Activated naive CD4-positive, alpha-beta T cell treated with anti-CD3 and anti-CD28 coated beads for 36 hours (primary cell): ENCODE results near the gene PTPRF. TPM values are rescaled to one million over a fixed set of nuclear protein-coding genes. Genes with fewer than 3 reads are reported as not detected.
A peak's percentile ranks its signal among the peaks of the same experiment; 100 is the strongest.

Experiments used
- CTCF ChIA-PET: fragments of 350-600 bp; sonication (Branson Sonifier 250); formaldehyde crosslinking; loops from one replicate; lab custom pipeline; 2021; ENCODE audit warnings: antibody characterized with exemption; lab: Charles Lee
- DNase-seq: peaks from one replicate; pipeline ENCODE4 v3.0.0-alpha.2; 2020
- H3K27ac Mint-ChIP-seq: one replicate; pipeline ENCODE4 v1.8.0; 2021; ENCODE audit warnings: mild to moderate bottlenecking, mixed read lengths
- H3K27me3 Mint-ChIP-seq: one replicate; pipeline ENCODE4 v1.8.0; 2021; ENCODE audit warnings: low read depth, mixed read lengths
- H3K36me3 Mint-ChIP-seq: one replicate; pipeline ENCODE4 v1.8.0; 2021; ENCODE audit warnings: low read depth, mixed read lengths
- H3K4me1 Mint-ChIP-seq: one replicate; pipeline ENCODE4 v1.8.0; 2021; ENCODE audit warnings: low read depth, mixed read lengths
- H3K4me3 Mint-ChIP-seq: one replicate; pipeline ENCODE4 v1.8.0; 2021; ENCODE audit warnings: mild to moderate bottlenecking, moderate library complexity, mixed read lengths
- H3K9me3 Mint-ChIP-seq: one replicate; pipeline ENCODE4 v1.8.0; 2021; ENCODE audit warnings: mixed read lengths
- intact Hi-C: fragments of 100-400 bp; cut with micrococcal nuclease; formaldehyde crosslinking; loops from one replicate; pipeline ENCODE4 v1.15.1; 2023
- total RNA-seq, 2 experiments: library from RNA; stranded (reverse); gene quantifications; one replicate each; pipeline ENCODE4 v1.2.3, GENCODE V29; 2021

PTPRF gene
- total RNA-seq, 2 experiments from 2014 or later, result 1.0 to 2.3 TPM

DNA sequence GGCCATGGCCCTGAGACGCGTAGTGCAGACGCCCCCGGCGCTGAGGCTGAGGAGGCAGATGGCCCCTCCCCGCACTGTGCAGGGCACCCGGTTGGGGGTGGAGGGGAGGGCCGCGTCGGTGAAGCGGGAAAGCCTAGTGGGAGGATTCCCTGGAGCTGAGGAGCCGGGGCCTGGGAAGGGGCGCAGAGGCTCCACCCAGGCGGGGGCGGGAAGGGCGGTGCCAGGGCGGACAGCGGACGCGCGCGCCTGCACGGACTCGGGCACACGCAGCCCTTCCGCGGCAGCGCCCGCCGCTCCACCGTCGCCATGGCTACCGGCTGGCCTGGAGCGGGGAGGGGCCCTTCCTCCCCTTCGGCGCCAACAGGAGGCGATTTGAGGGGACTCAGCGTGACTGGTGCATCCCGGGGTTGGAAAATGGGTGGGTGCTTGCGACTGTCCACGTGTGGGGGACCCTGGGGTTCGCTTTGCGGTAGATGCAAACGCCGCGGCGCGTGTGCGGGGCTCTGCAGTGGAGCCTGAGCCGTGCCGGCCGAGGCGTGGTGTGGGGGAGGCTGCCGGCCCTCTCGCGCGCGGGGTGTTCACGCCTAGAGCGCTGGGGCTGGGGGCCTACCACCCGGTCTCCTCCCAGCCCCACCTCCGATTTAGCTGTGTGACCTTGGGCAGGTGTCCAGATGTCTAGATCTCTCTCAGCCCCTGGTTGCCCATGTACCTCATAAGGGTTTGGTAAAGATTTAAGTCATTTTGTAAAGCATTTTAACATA lies 35.1 kb downstream of the PTPRF start:
- H3K4me1 Mint-ChIP-seq, result no peaks in the 10 kb centered on the region
- no peak overlapping the region for H3K27ac Mint-ChIP-seq
- H3K27me3 Mint-ChIP-seq, result peaks cover 14% of the 10 kb centered on the region
- H3K36me3 Mint-ChIP-seq, result no peaks in the 10 kb centered on the region
- CTCF ChIA-PET, result no interaction called here
- intact Hi-C loops, result no loop called here
- DNase-seq, result peak; percentile 47
- H3K4me3 Mint-ChIP-seq, result peak overlapping the region; percentile 36
- no peaks in the 10 kb centered on the region for H3K9me3 Mint-ChIP-seq

DNA sequence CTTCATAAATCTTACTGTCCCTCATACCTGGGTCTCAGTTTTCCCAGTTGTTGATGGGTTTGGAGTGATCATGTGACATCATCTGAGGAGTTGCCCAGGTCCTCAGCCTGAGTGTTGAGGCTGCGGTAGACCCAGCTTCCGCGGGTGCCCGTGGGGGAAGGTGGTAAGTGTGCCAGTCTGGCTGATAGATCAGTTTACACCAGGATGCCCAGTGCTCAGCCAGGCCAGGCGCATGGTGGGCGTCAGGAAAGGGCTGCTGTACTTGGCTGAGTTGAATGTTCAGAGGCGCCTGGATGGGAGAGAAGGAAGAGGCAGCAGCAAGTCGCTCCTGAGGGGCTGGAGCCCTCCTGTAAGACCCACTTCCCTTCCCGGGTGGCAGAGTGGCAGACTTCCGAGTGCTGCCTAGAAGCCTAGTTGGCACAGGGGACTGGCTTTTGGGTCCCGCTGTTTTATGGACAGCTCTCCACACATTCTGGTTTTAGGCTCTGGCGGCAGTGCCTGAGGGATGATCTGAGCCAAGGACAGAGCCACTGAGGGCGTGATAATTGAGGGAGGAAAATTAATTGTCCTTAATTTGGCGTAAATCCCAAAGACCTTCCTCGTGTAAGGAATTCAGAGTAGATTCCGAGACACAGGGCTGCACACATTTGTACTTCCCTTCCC lies 35.8 kb downstream of the PTPRF start:
- Mint-ChIP-seq H3K9me3 (no peaks in the 10 kb centered on the region), H3K36me3 (no peaks in the 10 kb centered on the region), H3K4me3 (no peak overlapping the region), H3K27me3 (peaks cover 14% of the 10 kb centered on the region), H3K27ac (no peak overlapping the region), H3K4me1 (no peaks in the 10 kb centered on the region)
- CTCF ChIA-PET, result no interaction called here
- DNase-seq, result no peak
- intact Hi-C loops, result no loop called here

DNA sequence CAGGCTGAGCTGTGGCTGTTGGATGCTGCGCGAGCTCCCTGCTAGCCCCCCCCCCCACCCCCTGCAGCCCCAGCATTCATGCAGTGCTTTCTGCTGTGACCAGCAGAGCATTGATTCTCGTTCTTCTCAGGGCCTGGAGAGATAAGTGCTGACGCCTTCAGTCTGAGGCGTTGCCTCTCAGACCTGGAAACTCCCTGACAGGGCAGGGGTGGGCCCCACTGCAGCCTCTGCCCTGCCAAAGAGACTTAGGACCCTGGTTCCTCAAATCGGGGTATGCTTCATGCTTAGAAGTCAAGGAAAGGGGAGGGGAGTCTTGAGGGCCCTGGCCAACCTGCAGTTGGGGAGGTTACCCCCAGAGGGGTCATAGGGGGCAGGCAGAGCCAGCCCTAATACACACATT lies 38.5 kb downstream of the PTPRF start:
- Mint-ChIP-seq H3K9me3 (no peaks in the 10 kb centered on the region), H3K27me3 (peaks cover 14% of the 10 kb centered on the region), H3K36me3 (no peaks in the 10 kb centered on the region), H3K4me1 (no peaks in the 10 kb centered on the region), H3K4me3 (no peak overlapping the region), H3K27ac (no peak overlapping the region)
- CTCF ChIA-PET, result no interaction called here
- DNase-seq, result no peak
- intact Hi-C loops, result no loop called here

DNA sequence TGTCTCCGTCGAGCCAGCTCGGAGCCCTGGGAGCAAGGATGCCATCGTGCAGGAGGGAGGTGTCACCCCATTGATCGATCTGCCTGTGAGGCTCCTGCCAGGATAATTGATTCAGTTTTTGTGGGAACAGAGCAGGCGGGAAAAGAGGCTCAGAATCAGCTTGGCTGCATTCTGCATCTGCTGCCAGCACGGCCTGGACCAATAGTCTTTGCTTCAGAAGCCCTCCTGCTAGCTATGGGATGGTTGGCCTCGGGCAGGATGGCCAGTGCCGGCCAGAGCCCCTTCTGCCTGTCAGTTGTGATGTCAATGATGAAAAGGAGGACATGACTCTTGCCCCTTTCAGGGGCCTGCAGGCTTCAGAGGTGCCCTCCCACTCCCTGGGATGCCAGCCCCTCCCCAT lies 39.6 kb downstream of the PTPRF start:
- CTCF ChIA-PET, result no interaction called here
- Mint-ChIP-seq H3K9me3 (no peaks in the 10 kb centered on the region), H3K36me3 (no peaks in the 10 kb centered on the region), H3K4me1 (no peaks in the 10 kb centered on the region), H3K27me3 (peaks cover 11% of the 10 kb centered on the region), H3K27ac (no peak overlapping the region), H3K4me3 (no peak overlapping the region)
- DNase-seq, result no peak
- intact Hi-C loops, result no loop called here

DNA sequence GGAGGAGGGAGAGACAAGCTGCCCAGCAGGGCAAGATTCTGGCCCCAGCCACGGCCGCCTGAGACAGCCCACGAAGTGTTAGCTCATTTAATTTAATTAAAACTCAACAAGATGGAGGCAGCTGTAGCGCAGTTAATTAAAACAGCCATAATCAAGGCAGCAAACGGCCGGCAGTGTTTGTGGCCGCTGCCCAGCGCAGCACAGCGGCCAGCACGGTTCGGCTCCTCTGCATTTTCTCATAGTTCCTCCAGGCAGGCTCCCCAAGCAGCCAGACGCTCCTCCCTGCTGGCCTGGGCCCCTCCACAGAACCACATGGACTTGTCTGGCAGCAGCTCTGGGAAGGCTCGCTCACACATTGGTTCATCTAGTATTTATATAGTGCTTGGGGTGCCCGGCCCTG lies 40.0 kb downstream of the PTPRF start:
- Mint-ChIP-seq H3K4me3 (no peak overlapping the region), H3K36me3 (no peaks in the 10 kb centered on the region), H3K9me3 (no peaks in the 10 kb centered on the region), H3K4me1 (no peaks in the 10 kb centered on the region), H3K27ac (no peak overlapping the region), H3K27me3 (peaks cover 11% of the 10 kb centered on the region)
- intact Hi-C loops, result no loop called here
- CTCF ChIA-PET, result interaction anchor here (1.1 kb wide), 1 partner anchor 365 kb away, joined by 3 read pairs; no protein-coding TSS in a partner anchor
- DNase-seq, result no peak

DNA sequence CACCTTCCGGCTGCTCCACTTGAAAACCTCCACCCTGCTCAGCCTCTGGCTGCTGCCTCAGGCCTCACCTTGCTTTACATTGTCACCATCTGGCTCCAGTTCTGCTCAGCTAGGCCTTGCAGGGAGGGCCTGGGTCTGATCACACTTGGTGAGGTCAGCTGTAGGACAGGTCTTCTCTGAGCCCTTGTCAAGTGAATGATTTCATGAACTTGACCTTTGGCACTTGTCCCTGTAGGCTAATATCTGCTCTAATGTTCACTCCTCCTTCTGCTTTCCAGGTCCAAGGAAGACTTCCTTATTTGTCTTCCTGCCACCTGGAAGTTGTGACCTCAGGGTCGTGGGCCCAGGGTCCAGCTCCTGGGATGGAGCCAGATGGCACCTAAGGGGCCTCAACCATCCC lies 41.4 kb downstream of the PTPRF start:
- no peak overlapping the region for H3K4me3 Mint-ChIP-seq
- DNase-seq, result no peak
- no peaks in the 10 kb centered on the region for H3K9me3 Mint-ChIP-seq
- intact Hi-C loops, result no loop called here
- no peaks in the 10 kb centered on the region for H3K4me1 Mint-ChIP-seq
- peaks cover 2% of the 10 kb centered on the region for H3K27me3 Mint-ChIP-seq
- no peak overlapping the region for H3K27ac Mint-ChIP-seq
- H3K36me3 Mint-ChIP-seq, result no peaks in the 10 kb centered on the region
- CTCF ChIA-PET, result interaction anchor here (0.8 kb wide), 2 partner anchors 9 to 476 kb away, joined by 3 read pairs; no protein-coding TSS in a partner anchor

DNA sequence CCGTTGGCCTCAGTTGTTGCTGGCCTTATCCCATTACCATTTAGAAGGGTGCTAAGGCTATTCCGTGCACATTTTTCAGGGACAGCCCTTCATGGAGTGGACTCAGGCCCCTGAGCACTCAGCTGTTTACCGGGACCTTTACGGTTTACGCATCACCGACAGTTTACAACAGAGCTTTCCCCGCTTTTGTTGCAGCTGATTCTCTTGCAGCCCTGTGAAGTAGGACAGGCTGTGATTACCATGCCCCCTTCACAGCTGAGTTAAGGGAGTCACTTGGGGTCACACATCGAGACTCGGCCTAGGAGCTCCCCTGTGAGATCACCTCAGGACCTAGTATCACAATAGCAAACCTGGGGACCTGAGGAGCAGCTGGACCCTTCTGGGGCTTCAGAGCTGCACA lies 41.9 kb downstream of the PTPRF start:
- Mint-ChIP-seq H3K9me3 (no peaks in the 10 kb centered on the region), H3K27ac (no peak overlapping the region), H3K4me1 (no peaks in the 10 kb centered on the region), H3K36me3 (no peaks in the 10 kb centered on the region), H3K27me3 (no peaks in the 10 kb centered on the region), H3K4me3 (no peak overlapping the region)
- no peak for DNase-seq
- intact Hi-C loops, result no loop called here
- CTCF ChIA-PET, result interaction anchor here (0.8 to 1.3 kb wide), 2 partner anchors 9 to 18 kb away, joined by 3 to 4 read pairs; no protein-coding TSS in a partner anchor

DNA sequence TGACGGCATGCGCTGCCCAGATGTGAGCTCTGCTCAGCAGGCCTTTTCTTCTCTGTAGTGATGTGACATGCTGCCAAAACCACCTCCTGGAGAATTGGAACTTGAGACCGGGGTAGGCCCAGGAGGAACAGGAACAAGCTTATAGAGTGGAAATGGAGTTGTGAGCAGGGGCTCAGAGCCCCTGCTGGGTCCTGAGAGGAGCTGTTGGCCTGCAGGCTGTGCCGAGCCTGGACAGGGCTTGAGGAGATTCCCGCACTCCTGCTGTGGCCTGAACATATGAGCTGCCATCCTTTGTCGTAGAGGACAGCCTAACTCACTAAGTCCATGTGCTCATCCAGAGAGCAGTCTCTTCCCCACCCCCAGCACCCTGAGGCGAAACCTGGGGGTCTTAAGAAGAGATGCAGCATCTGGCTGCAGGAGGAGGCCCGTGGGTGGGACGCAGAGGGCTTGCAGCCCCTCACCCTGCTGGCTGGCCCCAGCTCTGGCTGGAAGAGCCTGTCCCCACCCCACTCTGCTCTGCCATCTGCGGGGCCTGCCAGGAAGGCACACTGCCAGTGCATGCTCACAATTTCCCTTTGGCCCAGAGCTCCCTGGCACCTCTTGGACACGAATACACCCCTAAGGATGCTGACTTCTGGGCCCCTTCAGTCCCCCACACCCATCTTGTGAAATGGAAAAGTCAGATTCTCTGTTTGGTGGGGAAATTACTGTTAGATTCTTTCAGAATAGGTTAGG lies 42.5 kb downstream of the PTPRF start:
- H3K9me3 Mint-ChIP-seq, result no peaks in the 10 kb centered on the region

DNA sequence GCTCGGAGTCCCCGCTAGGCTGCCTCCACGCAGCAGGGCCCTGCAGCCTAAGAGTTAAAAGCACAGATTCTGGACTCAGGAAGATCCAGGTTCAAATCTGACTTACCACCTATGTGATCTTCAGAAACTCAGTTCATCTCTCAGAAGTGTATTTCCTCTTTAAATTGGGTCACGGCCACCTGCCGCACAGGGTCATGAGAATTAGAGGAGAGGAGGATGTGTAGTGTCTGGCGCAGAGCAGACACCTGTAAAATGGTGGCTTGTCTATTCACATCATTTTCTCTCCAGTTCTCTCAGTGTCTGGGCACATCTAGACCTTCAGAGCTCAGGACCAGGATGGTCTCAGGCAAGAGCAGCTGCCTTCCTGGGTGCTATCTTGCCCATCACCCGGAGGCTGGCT lies 45.8 kb downstream of the PTPRF start:
- H3K27me3 Mint-ChIP-seq, result no peaks in the 10 kb centered on the region
- H3K36me3 Mint-ChIP-seq, result no peaks in the 10 kb centered on the region
- no peak for DNase-seq
- intact Hi-C loops, result no loop called here
- H3K4me1 Mint-ChIP-seq, result no peaks in the 10 kb centered on the region
- H3K27ac Mint-ChIP-seq, result no peak overlapping the region
- CTCF ChIA-PET, result no interaction called here
- no peaks in the 10 kb centered on the region for H3K9me3 Mint-ChIP-seq
- H3K4me3 Mint-ChIP-seq, result no peak overlapping the region

More for the DNA sequence above, 42.5 kb downstream of the PTPRF start:
- Mint-ChIP-seq H3K27ac (no peak overlapping the region), H3K27me3 (no peaks in the 10 kb centered on the region), H3K36me3 (no peaks in the 10 kb centered on the region), H3K4me3 (no peak overlapping the region), H3K4me1 (no peaks in the 10 kb centered on the region)
- DNase-seq, result no peak
- CTCF ChIA-PET, result interaction anchor here (1.3 kb wide), 1 partner anchor 19 kb away, joined by 4 read pairs; no protein-coding TSS in a partner anchor
- intact Hi-C loops, result no loop called here

DNA sequence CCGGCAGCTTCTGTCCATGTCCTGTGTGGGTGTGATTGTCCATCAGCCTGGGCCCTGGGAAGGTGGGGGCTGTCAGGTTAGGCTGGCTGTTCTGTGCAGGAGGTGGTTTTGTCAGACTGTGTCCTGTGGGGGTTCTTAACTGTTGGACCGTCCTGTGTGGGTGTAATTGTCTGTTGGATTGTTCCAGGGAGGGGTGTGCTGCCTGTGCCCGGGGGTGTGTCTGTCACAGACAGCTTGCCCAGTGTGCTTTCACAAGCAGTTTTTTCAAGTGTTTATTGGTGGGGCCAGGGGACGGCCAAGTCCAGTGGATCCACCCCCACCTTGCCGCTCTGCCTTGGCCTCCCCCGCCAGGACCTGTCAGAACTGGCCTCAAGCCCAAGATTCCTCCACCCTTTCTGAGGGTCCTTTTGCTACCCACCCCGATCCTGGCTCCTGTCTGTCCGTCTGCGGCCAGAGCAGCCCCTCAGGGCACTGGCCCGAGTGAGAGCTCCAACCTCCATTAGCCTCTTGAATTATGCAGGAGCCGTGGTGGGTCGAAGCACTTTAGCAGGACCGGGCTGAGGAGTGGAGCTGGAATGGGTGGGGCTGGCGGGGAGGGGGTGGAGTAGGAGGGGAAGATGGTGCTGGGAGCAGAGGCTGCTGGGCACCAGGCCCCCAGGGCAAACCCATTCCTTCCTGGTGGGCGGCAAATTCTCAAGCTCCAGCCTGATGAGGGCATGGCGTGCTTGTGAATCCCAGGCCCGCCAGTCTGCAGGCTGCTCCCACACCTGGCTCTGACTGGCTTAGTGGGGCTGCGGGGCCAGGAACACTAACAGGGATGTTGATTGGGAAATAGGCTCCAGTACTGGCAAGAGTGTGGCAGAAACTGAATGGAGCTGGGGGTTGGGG lies 47.2 kb downstream of the PTPRF start:
- H3K36me3 Mint-ChIP-seq, result no peaks in the 10 kb centered on the region
- intact Hi-C loops, result no loop called here
- no peak overlapping the region for H3K4me3 Mint-ChIP-seq
- H3K4me1 Mint-ChIP-seq, result peaks cover 3% of the 10 kb centered on the region
- H3K27ac Mint-ChIP-seq, result no peak overlapping the region
- DNase-seq, result no peak
- CTCF ChIA-PET, result no interaction called here
- H3K27me3 Mint-ChIP-seq, result no peaks in the 10 kb centered on the region
- no peaks in the 10 kb centered on the region for H3K9me3 Mint-ChIP-seq

DNA sequence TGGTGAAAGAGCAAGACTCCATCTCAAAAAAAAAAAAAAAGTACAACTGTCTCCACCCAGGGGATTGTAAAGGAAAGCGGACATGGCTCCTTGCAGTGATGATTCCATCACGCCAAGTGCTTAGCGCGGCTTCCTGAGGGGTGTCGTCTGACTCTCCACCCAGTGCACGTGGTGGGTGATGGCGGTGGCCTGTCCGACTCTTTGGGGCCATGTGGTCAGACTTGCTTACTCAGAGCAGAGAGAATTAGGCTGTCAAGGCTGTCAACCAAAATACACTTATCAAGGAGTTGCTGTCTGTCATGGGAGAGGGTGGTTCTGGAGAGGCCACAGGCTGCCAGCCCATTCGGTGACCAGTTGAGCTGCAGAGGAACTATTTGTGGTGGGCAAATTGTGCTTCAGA lies 49.4 kb downstream of the PTPRF start:
- no peaks in the 10 kb centered on the region for H3K9me3 Mint-ChIP-seq
- H3K4me3 Mint-ChIP-seq, result no peak overlapping the region
- H3K36me3 Mint-ChIP-seq, result no peaks in the 10 kb centered on the region
- CTCF ChIA-PET, result no interaction called here
- no peak for DNase-seq
- no peak overlapping the region for H3K27ac Mint-ChIP-seq
- H3K27me3 Mint-ChIP-seq, result no peaks in the 10 kb centered on the region
- intact Hi-C loops, result no loop called here
- peaks cover 3% of the 10 kb centered on the region for H3K4me1 Mint-ChIP-seq

DNA sequence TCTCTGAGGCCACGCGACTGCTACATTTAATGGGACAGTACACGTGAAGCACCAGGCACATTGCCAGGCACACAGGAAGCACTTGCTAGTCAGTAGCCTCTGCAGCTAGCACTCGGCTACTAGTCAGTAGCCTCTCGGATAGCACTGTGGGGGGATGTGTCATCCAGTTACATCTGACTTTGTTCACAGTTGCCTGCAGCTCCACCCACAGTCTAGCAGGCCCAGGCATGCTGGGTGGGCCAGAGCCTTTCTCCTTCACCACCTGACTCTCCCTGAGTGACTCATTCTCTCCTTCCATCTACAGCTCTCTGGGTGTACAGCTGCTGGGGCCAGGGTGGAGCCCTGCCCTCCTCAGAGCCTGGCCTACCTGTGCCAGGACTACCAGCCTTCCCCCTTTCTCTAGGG lies 51.5 kb downstream of the PTPRF start:
- H3K27me3 Mint-ChIP-seq, result no peaks in the 10 kb centered on the region
- H3K36me3 Mint-ChIP-seq, result no peaks in the 10 kb centered on the region
- H3K4me3 Mint-ChIP-seq, result no peak overlapping the region
- H3K9me3 Mint-ChIP-seq, result no peaks in the 10 kb centered on the region
- peak; percentile 71 for DNase-seq
- no peak overlapping the region for H3K27ac Mint-ChIP-seq
- peaks cover 3% of the 10 kb centered on the region for H3K4me1 Mint-ChIP-seq
- CTCF ChIA-PET, result interaction anchor here (1.3 kb wide), 1 partner anchor 52 kb away, joined by 3 read pairs; no protein-coding TSS in a partner anchor
- intact Hi-C loops, result no loop called here
